Natural killer cell (primary cell): ENCODE results near the gene GXYLT1. TPM values are rescaled to one million over a fixed set of nuclear protein-coding genes. Genes with fewer than 3 reads are reported as not detected.
"Not testable (repeated sequence)": the region's sequence is repeated elsewhere in the genome, so short reads cannot be mapped to it uniquely, and the experiment has no call there.

Experiments used
- ATAC-seq, 3 donors: fragments of 150-1000 bp in 2 of 3; fragments of 200-7000 bp in 1 of 3; cut with Tn5 transposase; 1 replicate in 1 of 3; 2 replicates in 2 of 3; pipeline ENCODE4 v1.10.0; 2021; ENCODE audit warnings: mild to moderate bottlenecking in 2 of 3, moderate library complexity in 2 of 3
- DNase-seq, 2 donors: peaks; one replicate each; pipeline versions ENCODE4 v3.0.0 to v3.0.0-alpha.2; 2013 to 2021; ENCODE audit warnings: mixed read lengths in 1 of 2
- H3K27ac ChIP-seq: one replicate; pipeline ENCODE4 v1.5.1; 2013; ENCODE audit warnings: mild to moderate bottlenecking, low read length
- H3K27me3 ChIP-seq: one replicate; pipeline ENCODE4 v1.6.1; 2013; ENCODE audit warnings: low read length; ENCODE audit not compliant: control insufficient read depth, insufficient read depth
- H3K36me3 ChIP-seq: one replicate; pipeline ENCODE4 v1.6.1; 2013; ENCODE audit warnings: low read length; ENCODE audit not compliant: control insufficient read depth, insufficient read depth
- H3K4me1 ChIP-seq: one replicate; pipeline ENCODE4 v1.6.1; 2013; ENCODE audit warnings: low read length; ENCODE audit not compliant: control insufficient read depth, insufficient read depth
- H3K4me3 ChIP-seq: one replicate; pipeline ENCODE4 v1.5.1; 2013; ENCODE audit warnings: low read length
- H3K9me3 ChIP-seq: one replicate; pipeline ENCODE4 v1.6.1; 2013; ENCODE audit warnings: low read length; ENCODE audit not compliant: control insufficient read depth, insufficient read depth
- H3K27ac Mint-ChIP-seq, 2 donors: one replicate each; pipeline ENCODE4 v1.8.0; 2022; ENCODE audit warnings: mild to moderate bottlenecking in 2 of 2, mixed read lengths in 2 of 2, moderate library complexity in 1 of 2
- H3K27me3 Mint-ChIP-seq, 2 donors: one replicate each; pipeline ENCODE4 v1.8.0; 2022; ENCODE audit warnings: low read depth in 2 of 2, mixed read lengths in 2 of 2
- H3K36me3 Mint-ChIP-seq: one replicate; pipeline ENCODE4 v1.8.0; 2022; ENCODE audit warnings: mixed read lengths
- H3K4me1 Mint-ChIP-seq, 2 donors: one replicate each; pipeline ENCODE4 v1.8.0; 2022; ENCODE audit warnings: mixed read lengths in 2 of 2
- H3K4me3 Mint-ChIP-seq: one replicate; pipeline ENCODE4 v1.8.0; 2022; ENCODE audit warnings: mild to moderate bottlenecking, moderate library complexity, mixed read lengths
- H3K9me3 Mint-ChIP-seq, 2 donors: one replicate each; pipeline ENCODE4 v1.8.0; 2022; ENCODE audit warnings: mixed read lengths in 2 of 2
- WGBS: methylation state at CpG from one replicate; pipeline ENCODE4 v1.1.7; 2013; ENCODE audit warnings: missing lambda C conversion rate; ENCODE audit not compliant: insufficient coverage; 5-methylcytosine and 5-hydroxymethylcytosine counted together
- intact Hi-C: fragments of 100-400 bp; cut with micrococcal nuclease; formaldehyde crosslinking; loops from one replicate; pipeline ENCODE4 v1.14.2; 2022
- total RNA-seq, 4 donors: library from RNA; stranded (reverse); fragments of 120-200 nt in 1 of 4; gene quantifications; one replicate each; pipeline versions ENCODE4 v1.2.3 to v1.2.4, GENCODE V29; 2013 to 2022
- TF ChIP-seq, protein P1 (sequence below): fragments of 200-600 bp; IDR thresholded peaks from one replicate; pipeline ENCODE4 v1.8.0; 2022; ENCODE audit warnings: antibody characterized with exemption

GXYLT1 gene
- total RNA-seq, 3 donors from 2014 or later (not counting 1 experiment from before 2014, with no cell fraction given): 12.3 to 13.0 (median 12.7) TPM

- intact Hi-C loops: no loop called here
- DNase-seq (no peak), ATAC-seq (no peak)
- Mint-ChIP-seq H3K27me3 (peaks cover 3 to 9% of the 10 kb centered on the region in 2 donors), H3K27ac (no peak overlapping the region), H3K9me3 (peaks cover 2 to 3% of the 10 kb centered on the region in 2 donors), H3K4me3 (no peak overlapping the region), H3K4me1 (no peaks in the 10 kb centered on the region), H3K36me3 (no peaks in the 10 kb centered on the region)
- Histone ChIP-seq H3K4me3 (no peak overlapping the region), H3K36me3 (no peaks in the 10 kb centered on the region), H3K27me3 (no peaks in the 10 kb centered on the region), H3K27ac (no peak overlapping the region), H3K9me3 (no peaks in the 10 kb centered on the region), H3K4me1 (no peaks in the 10 kb centered on the region)
- TF ChIP-seq, protein P1, sequence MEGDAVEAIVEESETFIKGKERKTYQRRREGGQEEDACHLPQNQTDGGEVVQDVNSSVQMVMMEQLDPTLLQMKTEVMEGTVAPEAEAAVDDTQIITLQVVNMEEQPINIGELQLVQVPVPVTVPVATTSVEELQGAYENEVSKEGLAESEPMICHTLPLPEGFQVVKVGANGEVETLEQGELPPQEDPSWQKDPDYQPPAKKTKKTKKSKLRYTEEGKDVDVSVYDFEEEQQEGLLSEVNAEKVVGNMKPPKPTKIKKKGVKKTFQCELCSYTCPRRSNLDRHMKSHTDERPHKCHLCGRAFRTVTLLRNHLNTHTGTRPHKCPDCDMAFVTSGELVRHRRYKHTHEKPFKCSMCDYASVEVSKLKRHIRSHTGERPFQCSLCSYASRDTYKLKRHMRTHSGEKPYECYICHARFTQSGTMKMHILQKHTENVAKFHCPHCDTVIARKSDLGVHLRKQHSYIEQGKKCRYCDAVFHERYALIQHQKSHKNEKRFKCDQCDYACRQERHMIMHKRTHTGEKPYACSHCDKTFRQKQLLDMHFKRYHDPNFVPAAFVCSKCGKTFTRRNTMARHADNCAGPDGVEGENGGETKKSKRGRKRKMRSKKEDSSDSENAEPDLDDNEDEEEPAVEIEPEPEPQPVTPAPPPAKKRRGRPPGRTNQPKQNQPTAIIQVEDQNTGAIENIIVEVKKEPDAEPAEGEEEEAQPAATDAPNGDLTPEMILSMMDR: no peak
- WGBS: 95% methylated on average over 4 of the region's 4 CpGs
Measured at GRCh38 chr12:42070036-42070435, 74.6 kb downstream of the GXYLT1 start.

DNA sequence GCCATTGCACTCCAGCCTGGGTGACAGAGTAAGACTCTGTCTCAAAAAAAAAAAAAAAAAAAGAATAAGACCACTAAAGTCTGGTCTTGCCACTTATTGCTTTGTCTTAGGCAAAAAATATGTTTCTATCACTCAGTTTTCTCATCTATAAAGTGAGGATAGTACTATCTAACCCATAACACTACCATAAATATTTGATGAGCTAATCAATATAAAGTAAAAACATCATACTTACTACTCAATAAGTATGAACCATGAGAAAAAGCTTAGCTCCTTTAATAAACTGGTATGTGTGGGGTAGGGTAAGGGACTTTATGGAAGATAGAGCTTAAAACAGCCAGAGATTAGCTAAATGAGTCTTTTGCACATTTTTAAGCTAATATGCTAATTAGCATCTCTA lies 85.5 kb downstream of the GXYLT1 start:
- ATAC-seq (no peak), DNase-seq (no peak)
- Mint-ChIP-seq H3K36me3 (no peaks in the 10 kb centered on the region), H3K27ac (no peak overlapping the region), H3K27me3 (peaks cover 0 to 6% of the 10 kb centered on the region in 2 donors), H3K4me3 (no peak overlapping the region), H3K9me3 (peaks cover 0 to 2% of the 10 kb centered on the region in 2 donors), H3K4me1 (no peaks in the 10 kb centered on the region)
- Histone ChIP-seq H3K4me1 (peaks cover 3% of the 10 kb centered on the region), H3K4me3 (no peak overlapping the region), H3K27me3 (no peaks in the 10 kb centered on the region), H3K36me3 (no peaks in the 10 kb centered on the region), H3K27ac (no peak overlapping the region), H3K9me3 (no peaks in the 10 kb centered on the region)
- intact Hi-C loops: no loop called here
- TF ChIP-seq, protein P1: no peak

GRCh38 chr12:42056130-42056529 lies 88.5 kb downstream of the GXYLT1 start:
- H3K4me1 Mint-ChIP-seq: no peaks in the 10 kb centered on the region
- H3K4me3 ChIP-seq: no peak overlapping the region
- H3K27me3 Mint-ChIP-seq: peaks cover 8 to 13% of the 10 kb centered on the region in 2 donors
- H3K4me3 Mint-ChIP-seq: no peak overlapping the region
- no peak for DNase-seq
- no peak for ATAC-seq
- H3K27me3 ChIP-seq: no peaks in the 10 kb centered on the region
- 53% methylated on average over 2 of the region's 3 CpGs for WGBS
- H3K27ac Mint-ChIP-seq: no peak overlapping the region
- intact Hi-C loops: no loop called here
- TF ChIP-seq, protein P1: no peak
- H3K36me3 Mint-ChIP-seq: no peaks in the 10 kb centered on the region
- H3K27ac ChIP-seq: no peak overlapping the region
- H3K36me3 ChIP-seq: no peaks in the 10 kb centered on the region
- H3K9me3 ChIP-seq: no peaks in the 10 kb centered on the region
- H3K4me1 ChIP-seq: peaks cover 3% of the 10 kb centered on the region
- H3K9me3 Mint-ChIP-seq: no peaks in the 10 kb centered on the region

GRCh38 chr12:42053456-42053855 lies 91.2 kb downstream of the GXYLT1 start:
- peaks cover 3% of the 10 kb centered on the region for H3K4me1 ChIP-seq
- H3K36me3 ChIP-seq: no peaks in the 10 kb centered on the region
- H3K27me3 ChIP-seq: no peaks in the 10 kb centered on the region
- no peaks in the 10 kb centered on the region for H3K9me3 Mint-ChIP-seq
- ATAC-seq: no peak
- no peaks in the 10 kb centered on the region for H3K4me1 Mint-ChIP-seq
- H3K27me3 Mint-ChIP-seq: peaks cover 8 to 13% of the 10 kb centered on the region in 2 donors
- no peaks in the 10 kb centered on the region for H3K9me3 ChIP-seq
- WGBS: 89% methylated on average over 2 of the region's 2 CpGs
- no peak for DNase-seq
- H3K4me3 Mint-ChIP-seq: no peak overlapping the region
- no peak overlapping the region for H3K27ac ChIP-seq
- H3K27ac Mint-ChIP-seq: no peak overlapping the region
- intact Hi-C loops: no loop called here
- H3K36me3 Mint-ChIP-seq: no peaks in the 10 kb centered on the region
- TF ChIP-seq, protein P1: no peak
- H3K4me3 ChIP-seq: no peak overlapping the region

- H3K9me3 Mint-ChIP-seq, H3K27ac ChIP-seq, H3K27me3 ChIP-seq, H3K4me3 Mint-ChIP-seq, H3K36me3 ChIP-seq, H3K27ac Mint-ChIP-seq, ATAC-seq, DNase-seq, H3K9me3 ChIP-seq, H3K4me3 ChIP-seq, H3K4me1 ChIP-seq, H3K4me1 Mint-ChIP-seq, intact Hi-C loops: not testable (repeated sequence)
- peaks cover 14% of the 10 kb centered on the region for H3K36me3 Mint-ChIP-seq
- peaks cover 8 to 10% of the 10 kb centered on the region in 2 donors for H3K27me3 Mint-ChIP-seq
- WGBS: 94% methylated on average over 7 of the region's 8 CpGs
Measured at GRCh38 chr12:42048980-42049379, 95.7 kb downstream of the GXYLT1 start.
